ENCODE data around the gene RNF220. TPM values are rescaled to one million over a fixed set of nuclear protein-coding genes. Genes with fewer than 3 reads are reported as not detected.

The RNF220 gene
- total and polyA plus RNA-seq, 9 of the 15 experiments (the other 6 are each of a cell fraction or from before 2014, with no cell fraction given): 5.1 to 117 (median 66.9) TPM

DNA sequence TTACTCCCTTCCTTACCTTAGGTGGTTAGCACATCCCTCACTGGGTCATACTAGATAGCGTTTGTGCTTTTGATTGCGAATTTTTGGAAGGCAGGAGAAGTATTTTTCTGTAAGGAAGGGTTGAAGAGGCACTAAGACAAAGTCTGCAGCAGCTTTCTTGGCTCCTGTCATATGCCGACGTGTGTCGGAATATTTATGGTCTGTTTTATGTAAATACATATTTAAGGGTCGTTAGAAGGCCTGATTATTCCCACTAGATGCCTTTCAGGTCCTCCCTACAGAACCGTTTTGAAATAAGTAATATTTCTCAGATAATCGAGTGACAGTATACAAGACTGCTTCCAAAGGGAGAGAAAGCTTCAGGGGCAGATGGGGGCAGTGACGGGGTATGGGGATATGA, 10.0 kb downstream of the RNF220 start:
- intact Hi-C loops (cut with micrococcal nuclease) (no loop called here), in situ Hi-C loops (cut with MboI) (no loop called here)
- no peak overlapping the region for H3K9ac ChIP-seq (ENCODE audit: insufficient read depth in 1 of 2, low read depth in 2 of 2, low read length in 2 of 2)
- no peaks in the 10 kb centered on the region for H3K9me3 ChIP-seq (replicated peaks; ENCODE audit: control insufficient read depth, insufficient read depth, low read depth, low read length)
- ChIA-PET CTCF (ENCODE audit: low intra/inter-chr PET ratio) (no interaction called here), POLR2A (interaction anchor here (0.7 kb wide), 1 partner anchor 693 kb away, joined by 3 read pairs; no protein-coding TSS in a partner anchor)
- ATAC-seq: no peak
- no peak for FAIRE-seq
- no peak overlapping the region for H3K4me2 ChIP-seq (ENCODE audit: insufficient read depth, low read length)
- H3K27ac ChIP-seq (ENCODE audit: extremely low read depth, low read depth, low read length): no peak overlapping the region
- H3K4me1 ChIP-seq (replicated peaks in 1 of 2; ENCODE audit: control insufficient read depth in 2 of 2, insufficient read depth in 2 of 2, low read length in 2 of 2): peaks cover 0 to 14% of the 10 kb centered on the region in 2 experiments; a peak in 1 of 5 replicates
- 0 out of 2 replicates have a peak, but pooled peaks cover 6% of the 10 kb centered on the region for H4K20me1 ChIP-seq (replicated peaks; ENCODE audit: control insufficient read depth, insufficient read depth, low read length)
- no peaks in the 10 kb centered on the region for H3K9me1 ChIP-seq (ENCODE audit: control insufficient read depth, insufficient read depth, low read length)
- H3K36me3 ChIP-seq (ENCODE audit: control insufficient read depth, insufficient read depth, low read length): no peaks in the 10 kb centered on the region
- peaks cover 72 to 80% of the 10 kb centered on the region in 2 experiments for H3K27me3 ChIP-seq (ENCODE audit: control insufficient read depth in 2 of 2, insufficient read depth in 2 of 2, low read length in 2 of 2)
- no TSS peak for BruUV-seq (replicated peaks)
- no peak overlapping the region for H2AFZ ChIP-seq (ENCODE audit: low read depth, low read length)
- WGBS (ENCODE audit: insufficient coverage, low coverage, missing lambda C conversion rate): under 1% methylated on average over 9 of the region's 9 CpGs
- no peaks in the 10 kb centered on the region for H3K79me2 ChIP-seq (ENCODE audit: control insufficient read depth, insufficient read depth, low read length)
- no peak for DNase-seq (ENCODE audit: extremely low read depth in 1 of 4, low spot score in 3 of 4)
- no peak overlapping the region for H3K4me3 ChIP-seq
- no peak for TF ChIP-seq ZNF175 (CRISPR knock-in tag; IDR thresholded peaks at IDR 0.05; ENCODE audit: low read depth)
- TF ChIP-seq TARDBP (IDR thresholded peaks at IDR 0.05): no peak
- TF ChIP-seq, protein P1, sequence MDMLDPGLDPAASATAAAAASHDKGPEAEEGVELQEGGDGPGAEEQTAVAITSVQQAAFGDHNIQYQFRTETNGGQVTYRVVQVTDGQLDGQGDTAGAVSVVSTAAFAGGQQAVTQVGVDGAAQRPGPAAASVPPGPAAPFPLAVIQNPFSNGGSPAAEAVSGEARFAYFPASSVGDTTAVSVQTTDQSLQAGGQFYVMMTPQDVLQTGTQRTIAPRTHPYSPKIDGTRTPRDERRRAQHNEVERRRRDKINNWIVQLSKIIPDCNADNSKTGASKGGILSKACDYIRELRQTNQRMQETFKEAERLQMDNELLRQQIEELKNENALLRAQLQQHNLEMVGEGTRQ (CRISPR knock-in tag; IDR thresholded peaks at IDR 0.05): no peak
- TF ChIP-seq, protein P2, sequence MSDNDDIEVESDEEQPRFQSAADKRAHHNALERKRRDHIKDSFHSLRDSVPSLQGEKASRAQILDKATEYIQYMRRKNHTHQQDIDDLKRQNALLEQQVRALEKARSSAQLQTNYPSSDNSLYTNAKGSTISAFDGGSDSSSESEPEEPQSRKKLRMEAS (CRISPR knock-in tag; IDR thresholded peaks at IDR 0.05): no peak
- TF ChIP-seq EWSR1 (IDR thresholded peaks at IDR 0.05; ENCODE audit: borderline replicate concordance, low read depth, partially characterized antibody): no peak
- no peak for TF ChIP-seq MAZ (CRISPR knock-in tag; conservative IDR thresholded peaks at IDR 0.05 in 1 of 2, IDR thresholded peaks at IDR 0.05 in 1 of 2)
- no peak for TF ChIP-seq NCOA6 (IDR thresholded peaks at IDR 0.05)
- TF ChIP-seq PYGO2 (tag; IDR thresholded peaks at IDR 0.05): no peak
- TF ChIP-seq, protein P3, sequence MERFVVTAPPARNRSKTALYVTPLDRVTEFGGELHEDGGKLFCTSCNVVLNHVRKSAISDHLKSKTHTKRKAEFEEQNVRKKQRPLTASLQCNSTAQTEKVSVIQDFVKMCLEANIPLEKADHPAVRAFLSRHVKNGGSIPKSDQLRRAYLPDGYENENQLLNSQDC (CRISPR knock-in tag; IDR thresholded peaks at IDR 0.05): no peak
- no peak for TF ChIP-seq MCM5 (IDR thresholded peaks at IDR 0.05; ENCODE audit: low read depth)
- TF ChIP-seq, protein P4, sequence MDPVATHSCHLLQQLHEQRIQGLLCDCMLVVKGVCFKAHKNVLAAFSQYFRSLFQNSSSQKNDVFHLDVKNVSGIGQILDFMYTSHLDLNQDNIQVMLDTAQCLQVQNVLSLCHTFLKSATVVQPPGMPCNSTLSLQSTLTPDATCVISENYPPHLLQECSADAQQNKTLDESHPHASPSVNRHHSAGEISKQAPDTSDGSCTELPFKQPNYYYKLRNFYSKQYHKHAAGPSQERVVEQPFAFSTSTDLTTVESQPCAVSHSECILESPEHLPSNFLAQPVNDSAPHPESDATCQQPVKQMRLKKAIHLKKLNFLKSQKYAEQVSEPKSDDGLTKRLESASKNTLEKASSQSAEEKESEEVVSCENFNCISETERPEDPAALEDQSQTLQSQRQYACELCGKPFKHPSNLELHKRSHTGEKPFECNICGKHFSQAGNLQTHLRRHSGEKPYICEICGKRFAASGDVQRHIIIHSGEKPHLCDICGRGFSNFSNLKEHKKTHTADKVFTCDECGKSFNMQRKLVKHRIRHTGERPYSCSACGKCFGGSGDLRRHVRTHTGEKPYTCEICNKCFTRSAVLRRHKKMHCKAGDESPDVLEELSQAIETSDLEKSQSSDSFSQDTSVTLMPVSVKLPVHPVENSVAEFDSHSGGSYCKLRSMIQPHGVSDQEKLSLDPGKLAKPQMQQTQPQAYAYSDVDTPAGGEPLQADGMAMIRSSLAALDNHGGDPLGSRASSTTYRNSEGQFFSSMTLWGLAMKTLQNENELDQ (CRISPR knock-in tag; IDR thresholded peaks at IDR 0.05; ENCODE audit: borderline replicate concordance): no peak
- TF ChIP-seq, protein P5, sequence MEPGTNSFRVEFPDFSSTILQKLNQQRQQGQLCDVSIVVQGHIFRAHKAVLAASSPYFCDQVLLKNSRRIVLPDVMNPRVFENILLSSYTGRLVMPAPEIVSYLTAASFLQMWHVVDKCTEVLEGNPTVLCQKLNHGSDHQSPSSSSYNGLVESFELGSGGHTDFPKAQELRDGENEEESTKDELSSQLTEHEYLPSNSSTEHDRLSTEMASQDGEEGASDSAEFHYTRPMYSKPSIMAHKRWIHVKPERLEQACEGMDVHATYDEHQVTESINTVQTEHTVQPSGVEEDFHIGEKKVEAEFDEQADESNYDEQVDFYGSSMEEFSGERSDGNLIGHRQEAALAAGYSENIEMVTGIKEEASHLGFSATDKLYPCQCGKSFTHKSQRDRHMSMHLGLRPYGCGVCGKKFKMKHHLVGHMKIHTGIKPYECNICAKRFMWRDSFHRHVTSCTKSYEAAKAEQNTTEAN (CRISPR knock-in tag; IDR thresholded peaks at IDR 0.05): no peak
- TF ChIP-seq MXI1 (IDR thresholded peaks at IDR 0.05; ENCODE audit: low read depth, low read length): no peak
- TF ChIP-seq, protein P6, sequence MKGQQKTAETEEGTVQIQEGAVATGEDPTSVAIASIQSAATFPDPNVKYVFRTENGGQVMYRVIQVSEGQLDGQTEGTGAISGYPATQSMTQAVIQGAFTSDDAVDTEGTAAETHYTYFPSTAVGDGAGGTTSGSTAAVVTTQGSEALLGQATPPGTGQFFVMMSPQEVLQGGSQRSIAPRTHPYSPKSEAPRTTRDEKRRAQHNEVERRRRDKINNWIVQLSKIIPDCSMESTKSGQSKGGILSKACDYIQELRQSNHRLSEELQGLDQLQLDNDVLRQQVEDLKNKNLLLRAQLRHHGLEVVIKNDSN (CRISPR knock-in tag; IDR thresholded peaks at IDR 0.05): no peak

Data from K562 (cell line).